Measurements from ENCODE around the gene DIRAS3.

Gene DIRAS3

GRCh38 chr1:68046885-68047658 is 3.4 kb downstream of the DIRAS3 start:
- no peaks in the 10 kb centered on the region for H3K9me3 ChIP-seq (ENCODE audit: control insufficient read depth, insufficient read depth, low read length)
- no peak overlapping the region for H3K27ac ChIP-seq (ENCODE audit: low read depth, low read length)
- H3K4me2 ChIP-seq (ENCODE audit: low read length), result no peak overlapping the region
- H3K27me3 ChIP-seq (ENCODE audit: control insufficient read depth, low read length), result no peaks in the 10 kb centered on the region
- H3K79me2 ChIP-seq (ENCODE audit: control insufficient read depth, low read length), result no peaks in the 10 kb centered on the region
- no peaks in the 10 kb centered on the region for H4K20me1 ChIP-seq (ENCODE audit: control insufficient read depth, insufficient read depth, low read depth, low read length)
- no peak overlapping the region for H3K4me3 ChIP-seq (ENCODE audit: low read length)
- no peaks in the 10 kb centered on the region for H3F3A ChIP-seq (ENCODE audit: control insufficient read depth, insufficient read depth)
- H3K9me2 ChIP-seq (replicated peaks; ENCODE audit: control insufficient read depth, low read length), result no peaks in the 10 kb centered on the region
- H3K36me3 ChIP-seq (ENCODE audit: control insufficient read depth, low read length), result no peaks in the 10 kb centered on the region
- no peak for TF ChIP-seq EZH2phosphoT487 (IDR thresholded peaks at IDR 0.05; ENCODE audit: borderline replicate concordance, low read length)
- no peak for TF ChIP-seq CTCF (IDR thresholded peaks at IDR 0.05; ENCODE audit: low read depth, low read length, poor library complexity, severe bottlenecking)
- H3K4me1 ChIP-seq (ENCODE audit: control insufficient read depth, low read length), result no peaks in the 10 kb centered on the region

- Histone ChIP-seq H3K4me3 (ENCODE audit: low read length) (no peak overlapping the region), H3K36me3 (ENCODE audit: control insufficient read depth, low read length) (no peaks in the 10 kb centered on the region), H3K4me1 (ENCODE audit: control insufficient read depth, low read length) (no peaks in the 10 kb centered on the region), H4K20me1 (ENCODE audit: control insufficient read depth, insufficient read depth, low read depth, low read length) (no peaks in the 10 kb centered on the region), H3K9me2 (replicated peaks; ENCODE audit: control insufficient read depth, low read length) (no peaks in the 10 kb centered on the region), H3K27ac (ENCODE audit: low read depth, low read length) (no peak overlapping the region), H3F3A (ENCODE audit: control insufficient read depth, insufficient read depth) (no peaks in the 10 kb centered on the region), H3K4me2 (ENCODE audit: low read length) (no peak overlapping the region), H3K9me3 (ENCODE audit: control insufficient read depth, insufficient read depth, low read length) (no peaks in the 10 kb centered on the region), H3K79me2 (ENCODE audit: control insufficient read depth, low read length) (no peaks in the 10 kb centered on the region), H3K27me3 (ENCODE audit: control insufficient read depth, low read length) (no peaks in the 10 kb centered on the region)
- TF ChIP-seq CTCF (IDR thresholded peaks at IDR 0.05; ENCODE audit: low read depth, low read length, poor library complexity, severe bottlenecking) (no peak), EZH2phosphoT487 (IDR thresholded peaks at IDR 0.05; ENCODE audit: borderline replicate concordance, low read length) (no peak)
Measured at GRCh38 chr1:68046423-68046822, 4.0 kb downstream of the DIRAS3 start.

GRCh38 chr1:68045511-68046180 is 4.8 kb downstream of the DIRAS3 start:
- no peaks in the 10 kb centered on the region for H3K9me3 ChIP-seq (ENCODE audit: control insufficient read depth, insufficient read depth, low read length)
- H3K36me3 ChIP-seq (ENCODE audit: control insufficient read depth, low read length), result no peaks in the 10 kb centered on the region
- no peaks in the 10 kb centered on the region for H3K9me2 ChIP-seq (replicated peaks; ENCODE audit: control insufficient read depth, low read length)
- H3K4me3 ChIP-seq (ENCODE audit: low read length), result no peak overlapping the region
- H3K4me2 ChIP-seq (ENCODE audit: low read length), result no peak overlapping the region
- H3K27ac ChIP-seq (ENCODE audit: low read depth, low read length), result no peak overlapping the region
- no peaks in the 10 kb centered on the region for H3K79me2 ChIP-seq (ENCODE audit: control insufficient read depth, low read length)
- no peaks in the 10 kb centered on the region for H3K27me3 ChIP-seq (ENCODE audit: control insufficient read depth, low read length)
- no peaks in the 10 kb centered on the region for H4K20me1 ChIP-seq (ENCODE audit: control insufficient read depth, insufficient read depth, low read depth, low read length)
- no peak for TF ChIP-seq CTCF (IDR thresholded peaks at IDR 0.05; ENCODE audit: low read depth, low read length, poor library complexity, severe bottlenecking)
- TF ChIP-seq EZH2phosphoT487 (IDR thresholded peaks at IDR 0.05; ENCODE audit: borderline replicate concordance, low read length), result no peak
- H3K4me1 ChIP-seq (ENCODE audit: control insufficient read depth, low read length), result no peaks in the 10 kb centered on the region
- H3F3A ChIP-seq (ENCODE audit: control insufficient read depth, insufficient read depth), result no peaks in the 10 kb centered on the region

All from DOHH2 (cell line).